Left hindlimb (tissue), 1 donor: ENCODE data around the gene DOCK6.
"Not testable (repeated sequence)": the region's sequence is repeated elsewhere in the genome, so short reads cannot be mapped to it uniquely, and the experiment has no call there.

Experiments
- DNase-seq: peaks from one replicate; pipeline ENCODE4 v3.0.0-alpha.2; 2018

DOCK6 gene

GRCh38 chr19:11171144-11171543 lies 91.2 kb downstream of the DOCK6 start:
- no peak for DNase-seq

- DNase-seq = no peak
These were observed 92.2 kb downstream of the DOCK6 start for GRCh38 chr19:11169896-11170678.

GRCh38 chr19:11168568-11168967 lies 93.8 kb downstream of the DOCK6 start:
- no peak for DNase-seq

- peak; percentile 76 for DNase-seq
These were observed 95.8 kb downstream of the DOCK6 start for GRCh38 chr19:11166281-11167142.

- no peak for DNase-seq
These were observed 96.8 kb downstream of the DOCK6 start for GRCh38 chr19:11165486-11166030.

- peak; percentile 94 for DNase-seq
These were observed 97.4 kb downstream of the DOCK6 start for GRCh38 chr19:11164879-11165406.

GRCh38 chr19:11164296-11164695 lies 98.0 kb downstream of the DOCK6 start:
- DNase-seq = no peak

- DNase-seq = not testable (repeated sequence)
These were observed 101.9 kb downstream of the DOCK6 start for GRCh38 chr19:11160440-11160768.

- no peak for DNase-seq
These were observed 102.5 kb downstream of the DOCK6 start for GRCh38 chr19:11159598-11160439.

GRCh38 chr19:11155373-11156120 lies 106.8 kb downstream of the DOCK6 start, which contains the start of gene SPC24:
Gene SPC24, minus strand, starts transcription at chr19:11155782. Its CDS starts 6 bp downstream, at chr19:11155776.
- DNase-seq = peak; percentile 98

GRCh38 chr19:11154683-11155047 lies 107.7 kb downstream of the DOCK6 start:
- DNase-seq = no peak

GRCh38 chr19:11152318-11153062 lies 109.8 kb downstream of the DOCK6 start:
- DNase-seq = peak; percentile 53

- peak; percentile 75 for DNase-seq
These were observed 111.1 kb downstream of the DOCK6 start for GRCh38 chr19:11151181-11151580.
